DOHH2 (cell line): Measurements from ENCODE around the gene RPRD1B.

Experiments used
- H3F3A ChIP-seq: fragments of 200-600 bp; sonication (generic), shearing (Covaris generic); 2 replicates; pipeline ENCODE4 v1.6.0; 2016; ENCODE audit warnings: antibody characterized with exemption, mild to moderate bottlenecking; ENCODE audit not compliant: control insufficient read depth, insufficient read depth
- H3K27ac ChIP-seq: fragments of 200-600 bp; sonication (generic); 2 replicates; pipeline ENCODE4 v1.5.1; 2014; ENCODE audit warnings: low read depth, mild to moderate bottlenecking, low read length, moderate library complexity
- H3K27me3 ChIP-seq: fragments of 200-600 bp; sonication (generic); 2 replicates; pipeline ENCODE4 v1.6.1; 2014; ENCODE audit warnings: mild to moderate bottlenecking, low read length, mixed read lengths; ENCODE audit not compliant: control insufficient read depth
- H3K36me3 ChIP-seq: fragments of 200-600 bp; sonication (generic); 2 replicates; pipeline ENCODE4 v1.6.1; 2014; ENCODE audit warnings: mild to moderate bottlenecking, low read length, moderate library complexity, mixed read lengths; ENCODE audit not compliant: control insufficient read depth
- H3K4me1 ChIP-seq: fragments of 200-600 bp; sonication (generic); 2 replicates; pipeline ENCODE4 v1.6.1; 2014; ENCODE audit warnings: mild to moderate bottlenecking, low read length, mixed read lengths; ENCODE audit not compliant: control insufficient read depth
- H3K4me2 ChIP-seq: fragments of 200-600 bp; sonication (generic); 2 replicates; pipeline ENCODE4 v1.6.0; 2014; ENCODE audit warnings: mild to moderate bottlenecking, low read length, moderate library complexity
- H3K4me3 ChIP-seq: fragments of 200-600 bp; sonication (generic); 2 replicates; pipeline ENCODE4 v1.5.1; 2014; ENCODE audit warnings: mild to moderate bottlenecking, low read length, mixed read lengths
- H3K79me2 ChIP-seq: fragments of 200-600 bp; sonication (generic); 2 replicates; pipeline ENCODE4 v1.6.1; 2014; ENCODE audit warnings: mild to moderate bottlenecking, low read length, mixed read lengths; ENCODE audit not compliant: control insufficient read depth
- H3K9me2 ChIP-seq: fragments of 200-600 bp; sonication (generic); replicated peaks from 2 replicates; pipeline ENCODE4 v1.6.1; 2014; ENCODE audit warnings: mild to moderate bottlenecking, low read length, mixed read lengths; ENCODE audit not compliant: control insufficient read depth
- H3K9me3 ChIP-seq: fragments of 200-600 bp; sonication (generic); 2 replicates; pipeline ENCODE4 v1.6.1; 2014; ENCODE audit warnings: antibody characterized with exemption, low read length, mixed read lengths; ENCODE audit not compliant: control insufficient read depth, insufficient read depth
- H4K20me1 ChIP-seq: fragments of 200-600 bp; sonication (generic); 2 replicates; pipeline ENCODE4 v1.6.0; 2014; ENCODE audit warnings: low read depth, mild to moderate bottlenecking, antibody characterized with exemption, low read length, moderate library complexity; ENCODE audit not compliant: control insufficient read depth, insufficient read depth
- EZH2phosphoT487 ChIP-seq: fragments of 200-600 bp; sonication (generic); IDR thresholded peaks from 2 replicates; pipeline ENCODE4 v1.6.1; 2017; ENCODE audit warnings: borderline replicate concordance, mild to moderate bottlenecking, antibody characterized with exemption, low read length, moderate library complexity, mixed read lengths
- TF ChIP-seq, protein P1 (sequence below): fragments of 200-600 bp; sonication (generic); IDR thresholded peaks from one replicate; pipeline ENCODE4 v1.5.1; 2014; ENCODE audit warnings: antibody characterized with exemption, mild to moderate bottlenecking, low read depth, low read length; ENCODE audit not compliant: poor library complexity, severe bottlenecking

The RPRD1B gene

DNA sequence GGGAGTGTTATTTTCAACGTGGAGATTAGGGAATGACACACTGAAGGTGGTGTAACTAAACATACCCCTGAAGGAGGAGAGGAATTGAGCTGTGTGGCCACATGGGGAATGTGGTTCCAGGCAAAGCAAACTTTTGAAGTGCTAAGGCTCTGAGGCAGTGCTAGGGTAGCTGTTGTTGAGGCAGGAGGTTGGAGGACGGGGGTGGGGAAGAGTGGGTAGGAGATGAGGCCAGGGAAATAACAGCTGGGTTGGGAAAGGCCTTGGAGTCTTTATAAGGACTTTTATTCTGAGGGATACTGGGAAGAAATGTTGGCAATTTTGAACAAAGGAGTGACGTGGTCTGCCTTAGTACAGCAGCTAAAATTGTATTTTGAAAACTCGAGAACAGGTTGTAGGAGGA is 13.0 kb downstream of the RPRD1B start:
- Histone ChIP-seq H3K79me2 (peaks cover 94% of the 10 kb centered on the region), H3K27me3 (no peaks in the 10 kb centered on the region), H3K27ac (no peak overlapping the region), H4K20me1 (0 out of 2 replicates have a peak, but pooled peaks cover 9% of the 10 kb centered on the region), H3K4me2 (no peak overlapping the region), H3K9me3 (no peaks in the 10 kb centered on the region), H3K4me3 (no peak overlapping the region), H3F3A (no peaks in the 10 kb centered on the region), H3K36me3 (peaks cover 92% of the 10 kb centered on the region), H3K4me1 (no peaks in the 10 kb centered on the region), H3K9me2 (no peaks in the 10 kb centered on the region)
- TF ChIP-seq EZH2phosphoT487: no peak
- TF ChIP-seq, protein P1, sequence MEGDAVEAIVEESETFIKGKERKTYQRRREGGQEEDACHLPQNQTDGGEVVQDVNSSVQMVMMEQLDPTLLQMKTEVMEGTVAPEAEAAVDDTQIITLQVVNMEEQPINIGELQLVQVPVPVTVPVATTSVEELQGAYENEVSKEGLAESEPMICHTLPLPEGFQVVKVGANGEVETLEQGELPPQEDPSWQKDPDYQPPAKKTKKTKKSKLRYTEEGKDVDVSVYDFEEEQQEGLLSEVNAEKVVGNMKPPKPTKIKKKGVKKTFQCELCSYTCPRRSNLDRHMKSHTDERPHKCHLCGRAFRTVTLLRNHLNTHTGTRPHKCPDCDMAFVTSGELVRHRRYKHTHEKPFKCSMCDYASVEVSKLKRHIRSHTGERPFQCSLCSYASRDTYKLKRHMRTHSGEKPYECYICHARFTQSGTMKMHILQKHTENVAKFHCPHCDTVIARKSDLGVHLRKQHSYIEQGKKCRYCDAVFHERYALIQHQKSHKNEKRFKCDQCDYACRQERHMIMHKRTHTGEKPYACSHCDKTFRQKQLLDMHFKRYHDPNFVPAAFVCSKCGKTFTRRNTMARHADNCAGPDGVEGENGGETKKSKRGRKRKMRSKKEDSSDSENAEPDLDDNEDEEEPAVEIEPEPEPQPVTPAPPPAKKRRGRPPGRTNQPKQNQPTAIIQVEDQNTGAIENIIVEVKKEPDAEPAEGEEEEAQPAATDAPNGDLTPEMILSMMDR: no peak

DNA sequence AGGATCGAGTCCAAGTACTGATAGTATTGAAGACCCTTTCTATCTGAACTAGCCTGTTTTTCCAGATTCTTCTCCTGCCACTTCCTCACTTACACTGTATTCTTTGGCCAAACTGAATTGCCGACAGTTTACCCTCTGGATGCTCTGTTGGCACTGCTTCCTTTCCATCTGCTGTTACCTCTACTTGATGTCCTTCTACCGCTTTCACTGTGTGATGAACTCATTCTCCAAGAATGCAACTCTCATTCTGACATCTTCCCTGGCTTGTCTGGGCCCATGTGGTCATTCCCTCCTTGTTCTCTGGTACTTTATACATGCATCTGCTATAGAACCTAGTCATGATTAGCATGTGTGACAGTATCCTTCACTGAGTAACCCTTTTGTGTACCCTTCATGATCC is 16.3 kb downstream of the RPRD1B start:
- Histone ChIP-seq H3F3A (peaks cover 2% of the 10 kb centered on the region; the same call in 1 of the 2 replicates), H3K36me3 (peaks cover 72% of the 10 kb centered on the region), H3K9me3 (no peaks in the 10 kb centered on the region), H3K4me3 (no peak overlapping the region), H3K4me1 (no peaks in the 10 kb centered on the region), H3K27me3 (no peaks in the 10 kb centered on the region), H4K20me1 (no peaks in the 10 kb centered on the region), H3K27ac (no peak overlapping the region), H3K9me2 (no peaks in the 10 kb centered on the region), H3K4me2 (no peak overlapping the region), H3K79me2 (peaks cover 93% of the 10 kb centered on the region)
- TF ChIP-seq, protein P1: no peak
- TF ChIP-seq EZH2phosphoT487: no peak

DNA sequence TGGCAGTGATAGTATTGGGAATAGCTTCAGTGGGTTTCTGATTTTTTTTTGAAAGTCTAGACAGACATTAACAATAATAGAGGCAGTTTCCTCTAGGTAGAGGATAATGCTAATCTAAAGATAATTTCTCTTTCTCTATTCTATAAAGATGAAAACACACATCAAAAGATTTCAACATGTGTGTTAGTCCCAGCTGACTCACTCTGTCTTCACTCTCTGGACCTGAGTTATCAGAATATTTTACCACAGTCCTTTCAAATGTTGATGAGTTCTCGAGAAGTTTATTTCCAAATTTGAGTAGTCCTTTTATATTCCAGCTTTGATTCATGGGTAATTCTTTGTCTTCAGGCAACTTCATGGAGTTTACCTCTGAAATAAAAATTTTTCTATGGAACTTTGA is 17.1 kb downstream of the RPRD1B start:
- peaks cover 9% of the 10 kb centered on the region; the same call in 1 of the 2 replicates for H3F3A ChIP-seq
- no peak overlapping the region for H3K27ac ChIP-seq
- peaks cover 93% of the 10 kb centered on the region for H3K79me2 ChIP-seq
- H3K36me3 ChIP-seq: peaks cover 70% of the 10 kb centered on the region
- TF ChIP-seq, protein P1: no peak
- no peak for TF ChIP-seq EZH2phosphoT487
- no peak overlapping the region for H3K4me3 ChIP-seq
- H3K4me2 ChIP-seq: no peak overlapping the region
- peaks cover 5% of the 10 kb centered on the region for H3K4me1 ChIP-seq
- H4K20me1 ChIP-seq: peaks cover 4% of the 10 kb centered on the region; the same call in 1 of the 2 replicates
- H3K9me3 ChIP-seq: no peaks in the 10 kb centered on the region
- no peaks in the 10 kb centered on the region for H3K9me2 ChIP-seq
- H3K27me3 ChIP-seq: no peaks in the 10 kb centered on the region
